ENCODE results near the gene SDHAF2.

- no peak for TF ChIP-seq EZH2 (IDR thresholded peaks at IDR 0.05; ENCODE audit: insufficient read depth, poor library complexity, severe bottlenecking)
- no peak for TF ChIP-seq EZH2phosphoT487 (IDR thresholded peaks at IDR 0.05; ENCODE audit: insufficient read depth, low read depth)
Measured at GRCh38 chr11:61446211-61446651, 16.3 kb downstream of the SDHAF2 start.
